GM10266 (cell line): ENCODE data around the gene LINC01488.

Source experiments
- DNase-seq: peaks from one replicate; pipeline ENCODE4 v3.0.0; 2012; ENCODE audit errors: extremely low spot score
- TF ChIP-seq, protein P1 (sequence below): IDR thresholded peaks from 2 replicates; pipeline ENCODE4 v1.5.1; 2012; ENCODE audit warnings: mild to moderate bottlenecking, low read depth; ENCODE audit not compliant: control insufficient read depth, insufficient read depth; ENCODE audit errors: missing control alignments

Gene LINC01488

DNA sequence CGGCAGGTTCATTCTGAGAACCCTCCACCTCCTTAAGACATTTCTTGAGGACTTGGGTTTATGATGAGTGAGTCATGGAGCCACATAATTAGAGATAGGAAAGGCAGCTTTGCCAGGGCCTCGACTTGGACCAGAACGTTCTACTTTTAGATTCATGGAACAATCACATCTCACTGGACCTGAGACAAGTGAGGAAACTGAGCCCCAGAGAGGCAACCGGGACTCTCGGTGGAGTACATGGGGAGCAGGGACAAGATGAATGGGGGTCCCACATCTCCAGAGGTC, 59.5 kb downstream of the LINC01488 start:
- TF ChIP-seq, protein P1, sequence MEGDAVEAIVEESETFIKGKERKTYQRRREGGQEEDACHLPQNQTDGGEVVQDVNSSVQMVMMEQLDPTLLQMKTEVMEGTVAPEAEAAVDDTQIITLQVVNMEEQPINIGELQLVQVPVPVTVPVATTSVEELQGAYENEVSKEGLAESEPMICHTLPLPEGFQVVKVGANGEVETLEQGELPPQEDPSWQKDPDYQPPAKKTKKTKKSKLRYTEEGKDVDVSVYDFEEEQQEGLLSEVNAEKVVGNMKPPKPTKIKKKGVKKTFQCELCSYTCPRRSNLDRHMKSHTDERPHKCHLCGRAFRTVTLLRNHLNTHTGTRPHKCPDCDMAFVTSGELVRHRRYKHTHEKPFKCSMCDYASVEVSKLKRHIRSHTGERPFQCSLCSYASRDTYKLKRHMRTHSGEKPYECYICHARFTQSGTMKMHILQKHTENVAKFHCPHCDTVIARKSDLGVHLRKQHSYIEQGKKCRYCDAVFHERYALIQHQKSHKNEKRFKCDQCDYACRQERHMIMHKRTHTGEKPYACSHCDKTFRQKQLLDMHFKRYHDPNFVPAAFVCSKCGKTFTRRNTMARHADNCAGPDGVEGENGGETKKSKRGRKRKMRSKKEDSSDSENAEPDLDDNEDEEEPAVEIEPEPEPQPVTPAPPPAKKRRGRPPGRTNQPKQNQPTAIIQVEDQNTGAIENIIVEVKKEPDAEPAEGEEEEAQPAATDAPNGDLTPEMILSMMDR = no peak
- DNase-seq = no peak

DNA sequence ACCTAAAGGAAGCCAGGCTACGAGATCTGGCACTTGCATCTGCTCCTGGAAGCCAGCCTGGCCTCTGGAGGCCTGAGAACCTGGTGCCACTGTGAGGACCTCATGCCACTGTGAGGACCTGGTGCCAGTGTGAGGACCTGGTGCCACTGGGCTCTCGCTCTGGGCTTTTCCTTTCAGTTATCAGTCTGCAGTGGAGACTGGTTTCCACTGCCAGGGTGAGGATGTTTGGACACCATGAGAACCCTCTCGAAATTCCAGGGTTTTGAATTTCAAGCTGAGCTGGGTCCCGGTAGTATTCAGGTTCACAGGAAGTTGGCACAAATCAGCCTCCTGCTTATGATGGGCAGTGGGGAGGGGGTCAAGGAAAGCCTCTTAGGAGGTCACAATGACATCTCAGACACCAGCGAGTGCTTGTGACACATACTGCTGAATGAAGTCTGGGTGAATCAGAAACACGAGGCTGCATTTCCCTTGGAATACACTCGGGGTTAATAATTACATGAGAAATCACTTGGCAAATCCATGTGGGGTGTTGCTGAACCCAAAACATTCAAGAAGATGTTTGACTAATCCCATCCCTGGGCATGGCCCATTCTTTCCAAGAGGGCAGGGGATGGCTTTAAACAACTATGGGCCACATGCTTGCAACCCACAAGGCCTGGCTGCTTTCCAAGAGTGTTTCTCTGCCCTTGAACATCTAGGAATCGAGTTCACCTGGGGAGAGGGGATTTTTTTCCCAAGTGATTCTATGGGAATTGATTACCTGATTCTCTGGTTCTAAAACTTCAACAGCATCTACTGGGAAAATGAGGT, 60.2 kb downstream of the LINC01488 start:
- TF ChIP-seq, protein P1 = no peak
- no peak for DNase-seq

DNA sequence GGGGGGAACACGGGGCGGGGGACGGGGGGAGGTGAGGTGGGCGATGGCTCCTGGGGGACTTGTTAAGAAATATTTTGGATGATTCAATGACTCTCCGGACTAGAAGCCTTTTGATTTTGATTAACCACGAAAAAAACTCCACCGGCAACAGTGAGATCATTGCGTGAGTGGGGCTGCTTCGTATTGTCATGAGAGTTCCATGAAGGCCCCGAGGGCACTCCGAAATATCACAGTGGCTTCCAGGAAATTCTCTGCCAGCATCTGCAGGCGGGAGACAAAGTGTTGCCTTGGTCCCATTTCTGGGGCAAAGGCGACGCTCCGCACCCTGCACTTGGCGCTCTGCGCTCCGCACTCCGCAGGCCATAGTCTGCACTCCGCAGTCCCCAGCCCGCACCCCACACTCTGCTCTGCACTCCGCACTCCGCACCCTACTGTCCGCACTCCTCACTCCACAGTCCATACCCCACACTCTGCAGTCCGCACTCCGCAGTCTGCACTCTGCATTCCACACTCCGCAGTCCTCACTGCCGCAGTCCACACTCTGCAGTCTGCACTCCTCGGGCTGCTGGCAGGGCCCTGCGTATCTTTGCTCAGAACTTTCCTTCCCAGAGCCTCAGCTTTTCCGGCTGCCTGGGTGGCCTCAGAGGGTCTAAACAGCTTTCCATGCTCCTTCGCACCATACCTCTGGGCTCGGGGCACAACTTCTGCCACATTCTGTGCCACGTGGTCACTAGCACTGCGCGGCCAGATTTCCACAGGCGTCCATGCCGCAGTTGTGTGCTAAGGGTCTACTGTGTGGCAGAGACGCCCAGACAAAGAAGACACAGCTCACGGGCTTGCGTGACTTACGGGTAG, 61.1 kb downstream of the LINC01488 start:
- TF ChIP-seq, protein P1 = no peak
- no peak for DNase-seq
